ENCODE data around the gene RFT1.

DNA sequence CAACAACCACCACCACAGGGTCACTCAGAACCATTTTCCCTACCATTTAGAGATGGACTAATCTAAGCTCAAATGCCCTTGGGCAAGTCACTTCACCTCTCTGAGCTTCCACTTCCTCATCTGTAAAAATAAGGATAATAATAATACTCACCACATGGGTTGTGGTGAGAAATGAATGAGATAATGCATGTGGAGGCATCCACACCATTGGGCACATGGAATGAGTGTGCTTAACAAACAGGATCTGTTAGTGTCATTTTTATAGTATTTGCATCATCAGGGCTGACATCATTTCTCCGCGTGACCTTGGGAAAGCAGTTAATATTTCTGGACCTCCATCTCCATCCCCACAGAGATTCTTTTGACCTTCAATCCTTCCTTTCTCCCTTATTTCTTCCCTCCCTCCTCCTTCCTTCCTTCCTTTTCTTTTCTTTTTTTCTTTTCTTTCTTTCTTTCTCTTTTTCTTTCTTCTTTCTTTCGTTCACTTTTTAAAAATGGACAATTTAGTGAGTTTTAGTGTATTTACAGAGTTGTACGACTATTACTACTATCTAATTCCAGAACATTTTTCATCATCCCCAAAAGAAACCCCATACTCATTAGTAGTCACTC is 7.7 kb upstream of the RFT1 start:
- TF ChIP-seq POLR2A (IDR thresholded peaks at IDR 0.05; ENCODE audit: low read length), result no peak
- no peak for TF ChIP-seq GATA1 (IDR thresholded peaks at IDR 0.05; ENCODE audit: low read depth, low read length)

Data from erythroblast (primary cell).